OCI-M2 (cell line): ENCODE measurements around the gene LRRC23.

Source experiments
- DNase-seq: peaks from one replicate; lab custom pipeline; 2025; ENCODE audit not compliant: unreplicated experiment; lab: John Stamatoyannopoulos, UW

The LRRC23 gene

GRCh38 chr12:6955108-6956020 is 50.7 kb downstream of the LRRC23 start:
- DNase-seq: no peak

GRCh38 chr12:6956021-6956727 is 51.6 kb downstream of the LRRC23 start:
- DNase-seq: no peak

- DNase-seq: no peak
Observed at GRCh38 chr12:6957151-6957701, 52.6 kb downstream of the LRRC23 start.

DNA sequence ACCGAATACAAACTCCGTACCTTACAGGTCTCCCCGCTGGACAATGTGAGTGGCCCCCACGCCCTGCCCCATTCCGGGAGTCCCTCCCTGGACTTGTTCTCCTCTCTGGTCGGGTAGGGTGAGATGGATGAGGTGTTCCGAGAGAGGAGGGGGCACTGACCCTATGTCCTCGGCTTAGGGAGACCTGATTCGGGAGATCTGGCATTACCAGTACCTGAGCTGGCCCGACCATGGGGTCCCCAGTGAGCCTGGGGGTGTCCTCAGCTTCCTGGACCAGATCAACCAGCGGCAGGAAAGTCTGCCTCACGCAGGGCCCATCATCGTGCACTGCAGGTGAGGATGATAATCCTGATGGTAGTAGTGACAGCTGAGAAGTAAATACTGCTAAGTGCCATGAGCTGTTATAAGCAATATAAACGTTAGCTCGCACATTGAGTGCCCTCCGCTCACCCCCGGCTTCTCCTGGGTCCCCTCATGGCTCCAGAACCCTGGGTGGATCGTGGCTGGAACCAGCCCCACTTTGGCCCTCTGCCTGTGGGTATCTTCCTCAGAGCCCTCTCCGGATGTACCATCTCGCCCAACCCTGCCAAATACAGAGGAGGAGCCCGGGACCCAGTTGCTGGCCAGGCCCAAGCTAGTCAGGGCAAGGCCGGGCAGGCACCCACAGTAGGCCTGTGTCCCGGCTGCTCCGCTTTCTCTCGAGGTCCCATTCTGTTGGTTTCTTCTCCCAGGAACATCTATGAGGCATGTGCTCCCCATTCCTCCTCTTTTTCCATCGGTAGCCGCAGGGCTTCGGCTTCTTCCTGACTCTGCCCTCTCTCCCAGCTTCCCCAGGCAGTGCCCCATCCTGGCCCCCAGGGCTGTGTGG is 53.4 kb downstream of the LRRC23 start:
- no peak for DNase-seq

DNA sequence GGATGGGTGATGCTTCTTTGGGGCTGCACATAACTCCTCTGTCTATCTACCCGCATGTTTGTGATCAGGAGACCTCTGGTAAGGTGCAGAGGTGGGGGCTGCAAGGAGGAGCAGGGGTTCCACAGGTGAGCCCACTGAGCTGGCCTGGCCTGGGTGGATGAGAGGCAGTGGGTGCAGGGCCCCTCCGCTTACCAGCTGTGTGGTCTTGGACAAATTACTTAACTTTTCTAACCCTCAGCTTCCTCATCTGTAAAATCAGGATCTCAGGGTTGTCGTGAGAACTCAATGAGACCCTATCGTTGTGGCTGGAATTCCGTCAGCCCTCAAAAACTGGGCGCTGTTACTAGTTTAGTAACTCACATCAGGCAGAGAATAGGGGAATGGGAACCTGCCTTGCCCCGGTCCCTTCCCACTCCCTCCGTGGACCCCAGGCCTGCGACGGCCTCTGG is 54.0 kb downstream of the LRRC23 start:
- no peak for DNase-seq

DNA sequence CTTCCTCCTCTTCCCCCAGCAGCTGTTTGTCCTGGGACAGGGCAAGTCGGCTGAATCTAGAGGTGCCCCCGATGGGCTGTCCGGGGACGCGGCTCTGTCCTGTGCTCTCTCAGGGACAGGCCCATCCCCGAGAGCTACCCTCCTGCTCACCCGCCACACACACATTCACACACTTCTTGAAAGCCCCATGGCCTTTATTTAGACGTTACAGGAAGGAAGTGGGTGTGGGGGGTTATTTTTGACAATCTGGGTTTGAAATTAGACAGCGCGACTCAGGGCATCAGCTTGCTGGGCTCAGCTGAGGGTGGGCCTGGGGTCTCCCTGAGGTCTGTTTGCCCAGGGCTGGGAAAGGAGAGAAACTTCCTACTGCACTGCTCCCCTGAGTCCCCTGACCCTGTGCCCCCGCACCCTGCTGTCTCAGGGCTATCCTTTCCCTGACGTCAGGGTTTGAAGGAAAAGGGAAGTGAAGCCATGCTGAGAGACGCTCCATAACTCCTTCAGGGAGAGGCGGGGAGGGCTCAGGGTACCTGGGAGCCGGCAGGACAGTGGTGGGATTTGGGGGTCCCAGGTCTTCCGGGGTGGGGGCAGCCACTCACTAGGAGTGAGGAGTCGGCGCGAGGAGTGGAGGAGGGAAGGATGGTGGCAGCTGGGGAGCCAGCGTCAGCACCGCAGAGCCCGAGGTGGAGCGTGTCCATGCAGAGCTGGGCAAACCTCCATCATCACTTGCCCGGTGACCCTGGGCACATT is 54.6 kb downstream of the LRRC23 start:
- DNase-seq: no peak

DNA sequence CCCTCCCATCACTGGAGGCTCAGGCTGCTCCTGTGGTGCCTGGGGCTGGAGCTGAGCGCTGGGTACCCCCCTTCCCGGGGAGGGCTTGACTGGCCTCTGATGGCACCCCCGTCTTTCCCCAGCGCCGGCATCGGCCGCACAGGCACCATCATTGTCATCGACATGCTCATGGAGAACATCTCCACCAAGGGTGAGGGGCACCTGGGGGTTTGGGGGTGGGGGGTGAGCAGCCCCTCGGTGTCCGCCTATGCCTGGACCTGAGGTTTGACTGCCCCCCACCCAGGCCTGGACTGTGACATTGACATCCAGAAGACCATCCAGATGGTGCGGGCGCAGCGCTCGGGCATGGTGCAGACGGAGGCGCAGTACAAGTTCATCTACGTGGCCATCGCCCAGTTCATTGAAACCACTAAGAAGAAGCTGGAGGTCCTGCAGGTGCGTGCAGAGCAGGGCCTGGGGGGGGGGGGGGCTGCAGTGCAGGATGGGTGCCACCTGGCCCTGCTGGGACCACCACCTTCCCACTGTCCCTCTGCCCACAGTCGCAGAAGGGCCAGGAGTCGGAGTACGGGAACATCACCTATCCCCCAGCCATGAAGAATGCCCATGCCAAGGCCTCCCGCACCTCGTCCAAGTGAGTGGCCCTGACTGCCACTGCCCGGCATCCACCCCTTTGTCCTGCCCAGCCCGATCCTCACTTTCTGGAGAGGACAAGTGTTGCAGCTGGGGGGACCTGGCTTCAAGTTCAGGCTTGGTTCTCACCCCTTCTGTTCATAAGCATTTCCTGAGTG is 55.4 kb downstream of the LRRC23 start:
- no peak for DNase-seq

- DNase-seq: no peak
Observed at GRCh38 chr12:6960593-6961277, 56.1 kb downstream of the LRRC23 start.

DNA sequence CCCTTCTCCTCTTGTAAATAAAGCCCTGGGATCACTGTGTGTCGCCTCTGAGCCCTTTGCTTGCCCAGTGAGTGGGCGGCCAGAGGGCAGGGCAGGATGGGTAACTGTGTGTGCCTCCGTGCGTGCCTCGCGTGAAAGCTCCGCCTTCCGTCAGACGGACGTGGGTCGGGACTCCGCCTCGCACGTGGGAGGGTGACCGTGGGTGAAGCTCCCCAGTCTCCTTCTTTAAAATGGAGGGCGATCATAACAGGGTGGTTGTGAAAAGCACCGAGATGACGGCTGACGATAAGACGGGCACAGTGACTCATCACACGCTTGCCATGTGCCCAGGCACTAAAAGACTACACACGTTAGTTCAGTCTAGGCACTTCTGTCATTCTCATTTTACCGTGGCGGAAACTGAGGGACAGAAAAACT is 56.7 kb downstream of the LRRC23 start:
- no peak for DNase-seq

- DNase-seq: no peak
Observed at GRCh38 chr12:6961695-6962284, 57.2 kb downstream of the LRRC23 start.

DNA sequence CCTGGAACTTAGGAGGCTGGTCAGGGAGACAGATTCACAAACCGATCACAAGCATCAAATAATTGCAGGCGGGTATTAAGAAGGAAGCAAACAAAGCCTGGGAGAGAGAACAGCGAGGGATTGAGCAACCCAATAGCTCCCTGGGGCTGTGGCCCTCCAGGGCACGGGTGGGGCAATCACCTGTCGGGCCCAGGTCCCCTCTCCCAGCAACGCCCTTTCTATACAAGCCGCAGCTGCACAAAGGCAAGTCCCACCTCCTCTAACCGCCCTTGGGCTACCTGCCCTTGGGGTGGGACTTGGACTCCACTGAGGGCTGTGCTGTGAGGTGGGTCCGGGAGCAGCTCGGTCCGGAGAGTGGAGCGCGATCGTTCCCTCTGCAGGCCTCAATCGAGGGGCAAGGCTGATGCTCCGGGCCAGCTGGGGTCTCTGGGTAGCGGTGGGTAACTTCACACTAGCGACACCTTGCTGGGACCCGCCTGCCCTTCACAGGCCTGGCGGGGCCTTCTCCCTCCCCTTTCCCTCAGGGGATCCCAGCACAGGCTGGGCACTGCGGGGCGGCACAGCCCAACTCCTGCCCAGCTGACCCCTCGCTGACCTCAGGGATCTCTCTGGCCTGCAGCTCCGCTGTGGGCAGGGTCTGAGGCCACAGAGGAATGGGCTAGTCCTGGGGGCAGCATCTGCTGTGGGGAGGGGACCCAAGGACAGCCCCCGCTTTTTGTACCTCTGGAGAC is 57.8 kb downstream of the LRRC23 start:
- DNase-seq: no peak

GRCh38 chr12:6963016-6963731 is 58.6 kb downstream of the LRRC23 start:
- no peak for DNase-seq
